ENCODE measurements around the gene CKB.

Gene CKB

GRCh38 chr14:103510724-103511693 lies 11.6 kb downstream of the CKB start:
- DNase-seq (ENCODE audit: low spot score), result no peak

DNA sequence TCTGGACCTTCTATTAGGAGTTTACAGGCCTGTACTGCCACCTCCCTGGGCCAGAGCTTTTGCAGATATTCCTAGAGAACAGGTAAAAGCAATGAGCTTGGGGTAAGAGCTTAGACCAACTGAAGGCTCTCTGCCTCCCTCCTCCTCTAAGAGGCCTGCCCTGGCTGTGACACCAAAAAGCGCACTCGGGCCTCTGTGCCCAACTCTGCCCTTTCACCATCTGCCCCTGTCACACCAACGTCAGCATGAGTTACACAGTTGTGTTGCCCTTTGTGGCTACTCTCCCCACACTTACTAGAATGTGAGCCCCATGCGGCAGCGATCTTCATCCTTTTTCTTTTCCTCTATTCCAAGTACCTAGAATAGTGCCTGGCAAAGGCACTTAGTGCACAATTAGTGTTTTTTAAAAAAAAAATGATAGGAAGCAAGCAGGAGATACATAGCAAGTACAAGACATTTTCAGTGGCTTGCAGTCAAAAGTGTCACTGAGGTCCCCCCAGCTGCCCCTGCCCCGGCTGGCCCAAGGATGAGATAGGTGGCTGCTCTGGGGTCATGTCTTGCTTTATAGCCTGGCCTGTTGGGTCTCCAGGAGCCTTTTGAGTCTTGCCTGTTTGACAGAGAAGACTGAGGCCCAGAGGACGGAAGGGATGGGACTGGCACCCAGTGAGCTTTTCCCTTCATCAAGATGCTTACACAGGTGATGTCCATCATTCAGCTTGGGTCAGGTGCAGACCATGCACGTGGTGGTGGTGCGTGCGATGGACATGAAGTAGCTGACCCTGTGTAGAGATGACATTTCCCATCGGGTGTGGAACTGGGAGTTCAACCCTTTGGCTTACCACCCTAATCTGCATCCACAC lies 12.5 kb downstream of the CKB start:
- DNase-seq (ENCODE audit: low spot score), result no peak

DNA sequence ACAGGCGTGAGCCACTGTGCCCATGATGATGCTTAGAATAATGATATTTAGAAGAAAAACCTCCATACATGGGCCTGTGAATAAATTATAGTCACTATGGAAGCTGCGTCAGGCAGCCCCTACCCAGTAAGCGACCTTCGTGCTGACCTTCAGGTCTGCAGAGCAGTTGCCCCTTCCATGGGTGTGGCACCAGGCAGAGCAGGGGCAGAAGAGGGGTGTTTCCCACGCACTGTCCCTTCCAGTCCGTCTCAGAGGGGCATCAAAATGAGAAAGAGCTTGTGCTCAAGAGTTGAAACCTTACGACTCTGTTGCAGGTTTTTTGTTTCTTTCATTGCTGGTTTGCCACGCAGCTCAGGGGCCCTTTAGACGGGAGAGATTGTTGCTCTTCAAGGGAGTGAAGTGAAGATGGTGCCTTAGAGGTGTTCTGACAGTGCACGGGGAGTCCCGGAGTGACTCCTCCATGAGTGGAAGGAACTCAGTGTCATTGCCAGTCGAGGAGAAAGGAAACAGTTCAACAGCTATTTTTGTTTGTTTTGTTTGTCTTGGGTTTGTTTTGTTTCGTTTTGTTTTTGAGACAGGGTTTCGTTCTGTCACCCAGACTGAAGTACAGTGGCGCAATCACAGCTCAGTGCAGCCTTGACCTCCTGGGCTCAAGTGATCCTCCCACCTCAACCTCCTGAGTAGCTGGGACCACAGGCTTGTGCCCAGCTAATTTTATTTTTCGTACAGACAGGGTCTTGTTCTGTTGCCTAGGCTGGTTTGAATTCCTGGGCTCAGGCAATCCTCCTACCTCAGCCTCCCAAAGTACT lies 13.9 kb downstream of the CKB start:
- DNase-seq (ENCODE audit: low spot score), result no peak

DNA sequence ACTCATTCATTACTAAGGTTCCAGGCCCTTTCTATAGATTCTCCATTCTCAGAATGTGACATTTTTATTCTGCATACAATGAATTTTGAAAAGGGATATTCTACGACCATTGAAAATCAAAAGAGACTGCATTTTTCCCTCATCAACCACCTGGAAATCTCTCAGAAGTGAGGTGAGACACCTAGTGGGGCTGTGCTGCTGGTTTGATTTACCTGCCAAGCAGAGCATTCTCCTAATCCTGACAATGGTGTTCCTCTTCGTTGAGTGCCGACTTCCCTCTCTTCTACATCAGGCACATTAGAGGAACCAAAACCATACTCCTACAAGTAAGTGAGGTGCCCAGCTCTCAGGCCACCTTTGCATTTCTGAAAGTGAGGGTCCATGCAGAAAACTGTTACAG lies 14.9 kb downstream of the CKB start:
- no peak for DNase-seq (ENCODE audit: low spot score)

DNA sequence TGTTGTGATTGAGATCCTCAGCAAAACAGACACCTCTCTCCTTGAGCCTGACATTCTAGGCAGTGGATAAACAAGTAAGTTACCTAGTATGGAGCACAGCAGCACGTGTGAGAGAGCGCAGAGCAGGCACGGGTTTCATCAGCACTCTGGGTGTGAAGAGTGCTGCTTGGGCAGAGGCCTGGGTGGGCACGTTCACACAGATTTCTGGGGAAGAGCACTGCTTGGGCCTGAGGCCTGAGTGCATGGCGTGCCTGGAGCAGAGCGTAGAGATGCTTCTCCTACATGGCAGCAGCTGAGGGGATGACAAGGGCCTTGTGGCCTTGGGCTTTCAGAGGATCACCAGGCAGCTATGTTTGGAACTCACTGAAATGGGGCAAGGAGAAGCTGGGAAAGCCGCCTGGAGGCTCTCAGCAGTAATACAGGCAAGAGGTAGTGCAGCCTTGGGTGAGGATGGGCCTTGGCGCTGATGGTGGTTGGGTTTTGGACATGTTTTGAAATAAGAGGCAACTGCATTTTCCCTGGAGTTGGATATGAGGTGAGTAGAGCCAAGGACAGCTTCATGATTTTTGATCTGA lies 17.6 kb downstream of the CKB start:
- no peak for DNase-seq (ENCODE audit: low spot score)

- no peak for DNase-seq (ENCODE audit: low spot score)
These were observed 19.3 kb downstream of the CKB start for GRCh38 chr14:103503296-103503695.

GRCh38 chr14:103502877-103503276 lies 19.8 kb downstream of the CKB start:
- DNase-seq (ENCODE audit: low spot score), result no peak

- DNase-seq (ENCODE audit: low spot score), result no peak
These were observed 20.5 kb downstream of the CKB start for GRCh38 chr14:103501921-103502669.

DNA sequence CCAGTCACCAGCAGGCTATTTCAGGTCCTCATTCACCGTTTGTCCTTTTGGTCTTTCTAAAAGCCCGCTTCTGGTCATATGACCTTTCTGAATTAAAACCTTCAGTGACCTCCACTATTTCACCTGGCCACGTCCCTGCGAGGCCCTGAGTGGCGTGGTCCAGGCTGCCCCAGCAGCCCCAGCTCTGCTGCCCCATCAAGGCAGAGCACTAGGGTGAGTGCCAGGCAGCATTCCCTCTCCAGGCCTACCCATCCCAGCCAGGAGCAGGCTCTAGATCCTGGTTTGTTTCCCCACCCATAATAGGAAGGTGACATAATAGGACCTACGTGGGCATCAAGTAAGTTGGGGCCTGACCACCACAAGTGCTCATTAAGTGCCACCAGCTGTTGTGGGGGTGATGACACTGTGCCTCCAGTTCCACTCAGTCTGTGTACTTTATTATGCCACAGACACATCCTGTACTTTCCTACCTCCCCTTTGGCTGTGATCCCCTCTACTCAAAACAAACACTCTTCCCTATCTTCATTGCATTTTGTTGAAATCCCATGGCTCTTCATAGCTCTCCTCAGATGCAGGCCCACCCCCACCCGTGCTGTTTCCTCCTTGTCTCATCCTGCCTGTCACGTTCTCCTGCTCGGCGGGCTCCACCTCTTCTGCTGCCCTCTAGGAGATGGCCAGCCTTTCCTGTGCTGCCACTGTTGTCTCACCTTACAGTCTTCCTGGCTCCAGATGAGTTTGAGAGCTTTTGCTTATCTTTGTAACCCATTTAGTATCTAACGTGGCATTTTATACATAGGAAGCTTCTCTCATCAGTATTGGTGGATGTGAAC lies 21.4 kb downstream of the CKB start:
- no peak for DNase-seq (ENCODE audit: low spot score)

DNA sequence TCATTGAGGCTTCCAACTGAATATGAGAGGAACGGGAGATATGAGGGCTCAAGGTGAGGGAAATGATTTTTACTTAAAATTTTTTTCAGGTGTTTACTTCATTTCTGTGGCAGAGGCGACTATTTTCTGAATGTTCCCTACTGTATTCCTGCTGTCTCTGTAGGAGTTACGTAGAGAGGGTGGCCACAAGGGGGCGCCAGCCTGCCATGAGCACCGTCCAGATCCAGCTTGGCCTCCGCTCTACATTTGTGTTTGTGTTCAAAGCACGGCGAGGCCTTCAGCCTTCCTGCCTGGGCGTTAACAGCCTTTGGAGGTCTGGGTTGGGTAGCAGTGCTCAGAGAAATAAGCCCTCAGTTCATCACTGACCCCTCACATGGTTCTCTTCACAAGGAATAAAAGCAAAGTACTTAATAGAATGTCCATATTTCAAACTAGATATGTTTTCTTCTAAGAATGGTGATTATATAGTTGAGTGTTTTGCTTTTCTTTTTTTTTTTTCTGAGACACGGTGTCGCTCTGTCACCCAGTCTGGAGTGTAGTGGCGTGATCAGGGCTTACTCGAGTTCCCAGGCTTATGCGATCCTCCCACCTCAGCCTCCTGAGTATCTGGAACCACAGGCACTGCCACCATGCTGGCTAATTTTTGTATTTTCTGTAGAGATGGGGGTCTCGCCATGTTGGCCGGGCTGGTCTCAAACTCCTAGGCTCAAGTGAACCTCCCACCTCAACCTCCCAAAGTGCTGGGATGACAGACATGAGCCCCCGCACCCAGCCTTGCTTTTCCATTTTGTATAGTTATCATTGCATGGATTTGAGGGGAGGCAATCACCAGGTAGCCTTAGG lies 22.3 kb downstream of the CKB start:
- peak; percentile 88 for DNase-seq (ENCODE audit: low spot score)

GRCh38 chr14:103499709-103500108 lies 22.9 kb downstream of the CKB start:
- DNase-seq (ENCODE audit: low spot score), result no peak

- no peak for DNase-seq (ENCODE audit: low spot score)
These were observed 25.9 kb downstream of the CKB start for GRCh38 chr14:103496776-103497175.

- no peak for DNase-seq (ENCODE audit: low spot score)
These were observed 26.8 kb downstream of the CKB start for GRCh38 chr14:103495854-103496253.

GRCh38 chr14:103492156-103492925 lies 30.3 kb downstream of the CKB start:
- DNase-seq (ENCODE audit: low spot score), result no peak

DNA sequence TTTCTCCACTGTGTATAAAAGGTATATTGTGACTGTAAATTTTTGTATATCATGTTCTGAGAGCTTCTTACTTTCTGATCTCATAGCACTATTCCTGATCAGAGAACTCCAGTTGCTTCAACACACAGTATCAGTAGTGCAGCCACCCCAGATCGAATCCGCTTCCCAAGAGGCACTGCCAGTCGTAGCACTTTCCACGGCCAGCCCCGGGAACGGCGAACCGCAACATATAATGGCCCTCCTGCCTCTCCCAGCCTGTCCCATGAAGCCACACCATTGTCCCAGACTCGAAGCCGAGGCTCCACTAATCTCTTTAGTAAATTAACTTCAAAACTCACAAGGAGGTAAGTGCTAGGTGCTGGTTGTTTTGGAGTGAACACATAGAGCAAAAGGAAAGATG lies 30.9 kb downstream of the CKB start:
- DNase-seq (ENCODE audit: low spot score), result no peak

DNA sequence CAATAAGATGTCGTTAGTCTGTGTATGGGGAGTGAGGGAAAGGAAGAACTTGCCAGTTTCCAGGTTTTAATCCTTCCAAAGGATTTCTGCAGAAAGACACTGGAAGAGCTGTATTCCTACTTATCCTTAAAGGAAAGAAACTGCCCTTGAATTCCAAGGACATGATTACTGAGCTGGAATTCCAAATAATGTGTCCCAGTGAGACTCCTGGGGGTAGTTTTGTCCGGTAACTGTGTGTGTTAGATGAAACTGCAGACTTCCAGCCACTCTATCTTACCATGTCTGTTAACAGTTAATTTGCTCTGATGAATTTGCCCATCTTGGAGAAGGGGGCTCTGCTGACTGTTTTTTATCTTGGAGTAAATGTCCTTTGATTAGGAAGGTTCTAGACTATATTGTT lies 33.0 kb downstream of the CKB start:
- DNase-seq (ENCODE audit: low spot score), result no peak

DNA sequence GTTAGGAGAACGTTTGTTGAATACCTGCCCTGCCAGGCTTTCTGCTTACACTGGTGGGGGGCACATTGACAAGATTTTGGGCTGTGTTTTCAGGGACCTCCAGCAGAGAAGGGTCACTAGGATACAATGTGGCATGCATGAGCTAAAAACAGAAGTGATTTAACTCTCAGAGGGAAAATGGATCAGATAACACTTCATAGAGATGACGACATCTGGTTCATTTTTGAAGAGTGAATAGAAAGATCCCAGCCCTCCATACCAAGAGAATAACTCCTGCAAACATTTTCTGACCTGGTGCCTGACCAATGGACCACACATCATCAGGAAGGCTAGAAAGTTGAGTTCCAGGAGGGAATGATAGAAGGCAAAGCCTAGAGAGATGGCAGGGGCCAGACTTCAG lies 33.7 kb downstream of the CKB start:
- DNase-seq (ENCODE audit: low spot score), result no peak

- no peak for DNase-seq (ENCODE audit: low spot score)
These were observed 34.6 kb downstream of the CKB start for GRCh38 chr14:103488071-103488470.
